GM11168 (cell line): ENCODE measurements around the gene PHF12.
"Not testable (repeated sequence)": the region's sequence is repeated elsewhere in the genome, so short reads cannot be mapped to it uniquely, and the experiment has no call there.

Source experiments
- in situ Hi-C: fragments of 300-500 bp; cut with MboI; formaldehyde crosslinking; loops from one replicate; pipeline ENCODE4 v1.12.0; 2022; ENCODE audit warnings: low sequenced_read_pairs; ENCODE audit not compliant: unreplicated experiment

PHF12 gene

GRCh38 chr17:28940675-28941074 lies 10.6 kb downstream of the PHF12 start:
- in situ Hi-C loops: no loop called here

- in situ Hi-C loops: no loop called here
Observed at GRCh38 chr17:28940142-28940541, 11.2 kb downstream of the PHF12 start.

GRCh38 chr17:28938552-28938951 lies 12.8 kb downstream of the PHF12 start:
- in situ Hi-C loops: no loop called here

GRCh38 chr17:28937044-28937729 lies 14.1 kb downstream of the PHF12 start:
- in situ Hi-C loops: no loop called here

- in situ Hi-C loops: no loop called here
Observed at GRCh38 chr17:28935744-28936460, 15.4 kb downstream of the PHF12 start.

- in situ Hi-C loops: not testable (repeated sequence)
Observed at GRCh38 chr17:28934508-28934907, 16.8 kb downstream of the PHF12 start.

- in situ Hi-C loops: no loop called here
Observed at GRCh38 chr17:28929787-28930186, 21.5 kb downstream of the PHF12 start.

GRCh38 chr17:28928061-28928460 lies 23.3 kb downstream of the PHF12 start:
- in situ Hi-C loops: no loop called here

- in situ Hi-C loops: no loop called here
Observed at GRCh38 chr17:28926786-28927185, 24.5 kb downstream of the PHF12 start.

- in situ Hi-C loops: no loop called here
Observed at GRCh38 chr17:28926366-28926765, 25.0 kb downstream of the PHF12 start.

- in situ Hi-C loops: no loop called here
Observed at GRCh38 chr17:28925912-28926365, 25.4 kb downstream of the PHF12 start.

GRCh38 chr17:28920201-28920600 lies 31.1 kb downstream of the PHF12 start:
- in situ Hi-C loops: no loop called here

- in situ Hi-C loops: no loop called here
Observed at GRCh38 chr17:28918295-28918694, 33.0 kb downstream of the PHF12 start.

GRCh38 chr17:28917465-28917864 lies 33.9 kb downstream of the PHF12 start:
- in situ Hi-C loops: no loop called here

- in situ Hi-C loops: no loop called here
Observed at GRCh38 chr17:28917029-28917428, 34.3 kb downstream of the PHF12 start.

GRCh38 chr17:28916302-28916934 lies 34.9 kb downstream of the PHF12 start:
- in situ Hi-C loops: no loop called here

- in situ Hi-C loops: no loop called here
Observed at GRCh38 chr17:28912938-28913333, 38.4 kb downstream of the PHF12 start.

GRCh38 chr17:28912281-28912937 lies 38.9 kb downstream of the PHF12 start:
- in situ Hi-C loops: no loop called here

- in situ Hi-C loops: no loop called here
Observed at GRCh38 chr17:28911411-28912045, 39.8 kb downstream of the PHF12 start.

GRCh38 chr17:28910534-28910933 lies 40.8 kb downstream of the PHF12 start:
- in situ Hi-C loops: no loop called here
